Tibial artery (tissue), 4 donors: ENCODE results near the gene ZNF274.
"Not testable (repeated sequence)": the region's sequence is repeated elsewhere in the genome, so short reads cannot be mapped to it uniquely, and the experiment has no call there.

Experiments
- DNase-seq, 2 donors: peaks; one replicate each; pipeline ENCODE4 v3.0.0-alpha.2; 2019
- H3K27ac ChIP-seq, 2 donors: fragments of 200-600 bp; sonication (generic) in 1 of 2; 1 replicate in 1 of 2; 2 replicates in 1 of 2; pipeline ENCODE4 v1.5.1; 2018 to 2019; ENCODE audit warnings: mild to moderate bottlenecking in 1 of 2
- H3K27me3 ChIP-seq, 2 donors: fragments of 200-600 bp; sonication (generic) in 1 of 2; one replicate each; pipeline versions ENCODE4 v1.5.1 to v1.6.0; 2016 to 2019
- H3K36me3 ChIP-seq, 3 donors: fragments of 200-600 bp; sonication (generic) in 2 of 3; one replicate each; pipeline ENCODE4 v1.5.1; 2016 to 2019; ENCODE audit warnings: mild to moderate bottlenecking in 2 of 3
- H3K4me1 ChIP-seq, 4 donors: fragments of 200-600 bp; sonication (generic) in 2 of 4; 1 replicate in 3 of 4; 2 replicates in 1 of 4; pipeline ENCODE4 v1.5.1; 2016 to 2019
- H3K4me3 ChIP-seq, 2 donors: fragments of 200-600 bp; sonication (generic) in 1 of 2; 1 replicate in 1 of 2; 2 replicates in 1 of 2; pipeline ENCODE4 v1.5.1; 2018 to 2019; ENCODE audit warnings: mild to moderate bottlenecking in 2 of 2
- H3K9me3 ChIP-seq, 3 donors: fragments of 200-600 bp; sonication (generic) in 1 of 3; one replicate each; pipeline ENCODE4 v1.5.1; 2016 to 2019
- intact Hi-C: fragments of 100-400 bp; cut with DNase I; formaldehyde crosslinking; loops from one replicate; pipeline ENCODE4 v1.15.0; 2023; ENCODE audit warnings: low total_unique reads
- TF ChIP-seq, protein P1 (sequence below), 2 experiments: fragments of 200-600 bp in 1 of 2; fragments of 450-650 bp in 1 of 2; IDR thresholded peaks; one replicate each; pipeline ENCODE4 v1.5.1; 2017 to 2019; ENCODE audit warnings: antibody characterized with exemption in 2 of 2, mild to moderate bottlenecking in 1 of 2, moderate library complexity in 1 of 2

The ZNF274 gene

DNA sequence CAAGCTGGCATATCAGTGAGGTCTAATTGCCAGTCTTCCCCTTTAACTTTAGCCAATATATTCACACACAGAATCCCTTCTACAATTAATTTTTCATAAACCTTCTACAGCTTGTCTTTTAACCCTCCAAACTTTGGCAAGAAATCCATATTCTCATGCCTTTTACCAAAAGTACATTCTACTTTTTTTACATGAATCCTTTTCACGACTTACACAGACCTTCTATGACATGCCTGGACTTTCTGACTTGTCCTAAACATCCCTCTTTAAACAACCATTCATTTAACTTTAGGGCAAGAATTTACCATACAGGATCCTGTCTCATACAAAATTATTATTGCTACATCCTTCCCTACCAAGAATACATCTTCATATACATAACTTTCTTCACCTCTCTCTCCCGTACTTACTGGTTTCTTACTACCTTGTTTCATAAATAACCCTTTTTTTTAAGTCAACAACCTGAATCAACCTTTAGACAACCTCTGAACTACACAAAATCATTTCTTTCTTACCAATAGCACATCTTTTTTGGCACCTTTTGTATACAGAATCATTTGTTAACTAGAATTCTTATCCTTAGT lies 69.3 kb downstream of the ZNF274 start:
- DNase-seq, result no peak
- intact Hi-C loops, result no loop called here
- TF ChIP-seq, protein P1, sequence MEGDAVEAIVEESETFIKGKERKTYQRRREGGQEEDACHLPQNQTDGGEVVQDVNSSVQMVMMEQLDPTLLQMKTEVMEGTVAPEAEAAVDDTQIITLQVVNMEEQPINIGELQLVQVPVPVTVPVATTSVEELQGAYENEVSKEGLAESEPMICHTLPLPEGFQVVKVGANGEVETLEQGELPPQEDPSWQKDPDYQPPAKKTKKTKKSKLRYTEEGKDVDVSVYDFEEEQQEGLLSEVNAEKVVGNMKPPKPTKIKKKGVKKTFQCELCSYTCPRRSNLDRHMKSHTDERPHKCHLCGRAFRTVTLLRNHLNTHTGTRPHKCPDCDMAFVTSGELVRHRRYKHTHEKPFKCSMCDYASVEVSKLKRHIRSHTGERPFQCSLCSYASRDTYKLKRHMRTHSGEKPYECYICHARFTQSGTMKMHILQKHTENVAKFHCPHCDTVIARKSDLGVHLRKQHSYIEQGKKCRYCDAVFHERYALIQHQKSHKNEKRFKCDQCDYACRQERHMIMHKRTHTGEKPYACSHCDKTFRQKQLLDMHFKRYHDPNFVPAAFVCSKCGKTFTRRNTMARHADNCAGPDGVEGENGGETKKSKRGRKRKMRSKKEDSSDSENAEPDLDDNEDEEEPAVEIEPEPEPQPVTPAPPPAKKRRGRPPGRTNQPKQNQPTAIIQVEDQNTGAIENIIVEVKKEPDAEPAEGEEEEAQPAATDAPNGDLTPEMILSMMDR (IDR thresholded peaks at IDR 0.05), result no peak
- Histone ChIP-seq H3K4me1 (no peaks in the 10 kb centered on the region), H3K27ac (no peak overlapping the region), H3K36me3 (peaks cover 99 to 100% (median 100%) of the 10 kb centered on the region in 3 donors), H3K4me3 (no peak overlapping the region), H3K27me3 (no peaks in the 10 kb centered on the region), H3K9me3 (peaks cover 51 to 100% (median 99%) of the 10 kb centered on the region in 3 donors)

DNA sequence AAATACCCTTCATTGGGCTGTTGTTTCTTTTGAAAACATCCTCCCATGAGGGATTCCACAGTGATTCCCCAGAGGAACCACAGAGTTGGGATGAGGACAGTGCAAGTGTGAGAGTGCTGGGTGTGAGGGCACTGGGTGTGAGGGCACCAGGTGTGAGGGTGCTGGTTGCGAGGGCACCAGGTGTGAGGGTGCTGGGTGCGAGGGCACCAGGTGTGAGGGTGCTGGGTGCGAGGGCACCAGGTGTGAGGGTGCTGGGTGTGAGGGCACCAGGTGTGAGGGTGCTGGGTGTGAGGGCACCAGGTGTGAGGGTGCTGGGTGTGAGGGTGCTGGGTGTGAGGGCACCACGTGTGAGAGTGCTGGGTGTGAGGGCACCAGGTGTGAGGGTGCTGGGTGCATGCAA lies 75.4 kb downstream of the ZNF274 start:
- H3K27me3 ChIP-seq, H3K4me1 ChIP-seq, DNase-seq, intact Hi-C loops, H3K27ac ChIP-seq, H3K4me3 ChIP-seq: not testable (repeated sequence)
- H3K9me3 ChIP-seq, result peaks cover 71 to 100% (median 99%) of the 10 kb centered on the region in 3 donors
- H3K36me3 ChIP-seq, result peaks cover 99 to 100% (median 100%) of the 10 kb centered on the region in 3 donors

DNA sequence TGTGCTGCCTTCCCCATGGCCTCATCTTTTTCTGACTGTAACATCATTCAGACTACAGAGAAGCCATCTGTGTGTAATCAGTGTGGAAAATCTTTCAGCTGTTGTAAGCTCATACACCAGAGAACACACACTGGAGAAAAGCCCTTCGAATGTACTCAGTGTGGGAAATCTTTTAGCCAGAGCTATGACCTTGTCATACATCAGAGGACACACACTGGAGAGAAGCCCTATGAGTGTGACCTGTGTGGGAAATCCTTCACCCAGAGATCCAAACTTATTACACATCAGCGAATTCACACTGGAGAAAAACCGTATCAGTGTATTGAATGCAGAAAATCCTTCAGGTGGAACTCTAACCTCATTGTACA lies 78.7 kb downstream of the ZNF274 start:
- Histone ChIP-seq H3K36me3 (peaks cover 98 to 99% (median 99%) of the 10 kb centered on the region in 3 donors), H3K4me3 (no peak overlapping the region), H3K27me3 (no peaks in the 10 kb centered on the region), H3K4me1 (no peaks in the 10 kb centered on the region), H3K27ac (no peak overlapping the region), H3K9me3 (peaks cover 64 to 100% (median 100%) of the 10 kb centered on the region in 3 donors)
- intact Hi-C loops, result no loop called here
- TF ChIP-seq, protein P1 (IDR thresholded peaks at IDR 0.05), result no peak
- no peak for DNase-seq

DNA sequence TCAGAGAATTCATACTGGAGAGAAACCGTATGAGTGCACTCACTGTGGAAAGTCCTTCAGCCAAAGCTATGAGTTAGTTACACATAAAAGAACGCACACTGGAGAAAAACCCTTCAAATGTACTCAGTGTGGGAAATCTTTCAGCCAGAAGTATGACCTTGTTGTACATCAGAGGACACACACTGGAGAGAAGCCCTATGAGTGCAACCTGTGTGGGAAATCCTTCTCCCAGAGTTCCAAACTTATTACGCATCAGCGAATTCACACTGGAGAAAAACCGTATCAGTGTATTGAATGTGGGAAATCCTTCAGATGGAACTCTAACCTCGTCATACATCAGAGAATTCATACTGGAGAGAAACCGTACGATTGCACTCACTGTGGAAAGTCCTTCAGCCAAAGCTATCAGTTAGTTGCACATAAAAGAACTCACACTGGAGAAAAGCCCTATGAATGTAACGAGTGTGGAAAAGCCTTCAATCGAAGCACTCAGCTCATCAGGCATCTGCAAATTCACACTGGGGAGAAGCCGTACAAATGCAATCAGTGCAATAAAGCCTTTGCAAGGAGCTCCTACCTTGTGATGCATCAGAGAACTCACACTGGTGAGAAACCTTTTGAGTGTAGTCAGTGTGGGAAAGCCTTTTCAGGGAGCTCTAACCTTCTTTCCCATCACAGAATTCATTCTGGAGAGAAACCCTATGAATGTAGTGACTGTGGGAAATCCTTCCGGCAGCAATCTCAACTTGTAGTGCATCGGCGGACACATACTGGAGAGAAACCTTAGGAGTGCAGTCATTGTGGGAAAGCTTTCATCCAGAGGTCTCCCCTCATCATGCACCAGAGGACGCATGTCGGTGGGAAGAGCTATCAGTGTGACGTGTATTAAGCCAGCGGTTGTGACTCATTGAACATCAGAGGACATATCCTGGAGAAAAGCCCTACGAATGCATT lies 79.4 kb downstream of the ZNF274 start:
- Histone ChIP-seq H3K27ac (no peak overlapping the region), H3K9me3 (peaks cover 59 to 100% (median 100%) of the 10 kb centered on the region in 3 donors), H3K4me1 (no peaks in the 10 kb centered on the region), H3K36me3 (peaks cover 98 to 99% (median 99%) of the 10 kb centered on the region in 3 donors), H3K4me3 (no peak overlapping the region), H3K27me3 (no peaks in the 10 kb centered on the region)
- TF ChIP-seq, protein P1 (IDR thresholded peaks at IDR 0.05), result no peak
- intact Hi-C loops, result no loop called here
- no peak for DNase-seq

DNA sequence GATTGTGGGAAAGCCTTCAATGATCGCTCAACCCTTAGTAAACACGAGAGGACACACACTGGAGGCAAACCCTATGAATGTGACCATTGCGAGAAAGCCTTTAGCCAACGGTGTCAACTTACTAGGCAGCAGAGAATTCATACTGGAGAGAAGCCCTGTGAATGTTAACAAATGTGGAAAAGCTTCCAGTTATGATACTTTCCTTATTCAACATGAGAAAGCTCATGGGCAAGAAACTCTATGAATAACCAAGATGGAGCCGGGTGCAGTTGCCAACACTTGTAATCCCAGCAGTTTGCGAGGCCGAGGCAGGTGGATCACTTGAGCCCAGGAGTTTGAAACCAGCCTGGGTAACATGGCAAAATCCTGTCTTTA lies 80.0 kb downstream of the ZNF274 start:
- H3K27ac ChIP-seq, result no peak overlapping the region
- no peaks in the 10 kb centered on the region for H3K27me3 ChIP-seq
- H3K4me3 ChIP-seq, result no peak overlapping the region
- DNase-seq, result no peak
- peaks cover 98 to 99% (median 99%) of the 10 kb centered on the region in 3 donors for H3K36me3 ChIP-seq
- TF ChIP-seq, protein P1 (IDR thresholded peaks at IDR 0.05), result no peak
- intact Hi-C loops, result no loop called here
- H3K4me1 ChIP-seq, result no peaks in the 10 kb centered on the region
- H3K9me3 ChIP-seq, result peaks cover 58 to 100% (median 100%) of the 10 kb centered on the region in 3 donors
